HG03060 (cell line): ENCODE measurements around the gene GCHFR.

Experiments
- ATAC-seq: cut with Tn5 transposase; IDR thresholded peaks from one replicate; pipeline ENCODE4 v1.9.1; 2021; ENCODE audit warnings: low read depth, moderate number of reproducible peaks; ENCODE audit not compliant: unreplicated experiment

Gene GCHFR

GRCh38 chr15:40807888-40808461, 44.1 kb downstream of the GCHFR start:
- ATAC-seq: no peak

DNA sequence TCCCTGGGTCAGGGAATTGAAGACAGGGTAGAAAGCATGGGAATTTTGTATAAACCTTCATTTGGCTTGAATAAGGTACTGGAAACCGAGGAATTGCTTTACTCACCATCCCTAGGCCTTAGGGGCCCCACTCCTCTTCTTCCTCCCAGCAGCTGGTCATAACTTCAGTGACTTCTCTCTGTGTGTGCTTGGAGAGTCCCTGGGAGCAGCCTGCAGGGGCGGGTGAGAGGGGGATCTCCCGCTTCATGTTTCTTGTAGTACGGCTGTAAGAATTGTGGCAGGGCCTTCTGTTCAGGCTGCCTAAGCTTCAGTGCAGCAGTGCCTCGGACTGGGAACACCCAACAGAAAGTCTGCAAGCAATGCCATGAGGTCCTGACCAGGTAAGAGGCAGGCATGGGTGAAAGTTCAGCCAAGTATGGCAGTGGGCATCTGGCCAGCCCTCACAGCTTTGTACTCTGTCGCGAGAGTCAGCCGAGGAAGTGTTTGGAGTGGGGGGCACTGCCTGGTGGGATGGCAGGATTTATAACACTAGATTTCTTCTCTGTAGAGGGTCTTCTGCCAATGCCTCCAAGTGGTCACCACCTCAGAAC, 45.1 kb downstream of the GCHFR start:
- no peak for ATAC-seq

GRCh38 chr15:40812721-40813425, 49.0 kb downstream of the GCHFR start:
- no peak for ATAC-seq

DNA sequence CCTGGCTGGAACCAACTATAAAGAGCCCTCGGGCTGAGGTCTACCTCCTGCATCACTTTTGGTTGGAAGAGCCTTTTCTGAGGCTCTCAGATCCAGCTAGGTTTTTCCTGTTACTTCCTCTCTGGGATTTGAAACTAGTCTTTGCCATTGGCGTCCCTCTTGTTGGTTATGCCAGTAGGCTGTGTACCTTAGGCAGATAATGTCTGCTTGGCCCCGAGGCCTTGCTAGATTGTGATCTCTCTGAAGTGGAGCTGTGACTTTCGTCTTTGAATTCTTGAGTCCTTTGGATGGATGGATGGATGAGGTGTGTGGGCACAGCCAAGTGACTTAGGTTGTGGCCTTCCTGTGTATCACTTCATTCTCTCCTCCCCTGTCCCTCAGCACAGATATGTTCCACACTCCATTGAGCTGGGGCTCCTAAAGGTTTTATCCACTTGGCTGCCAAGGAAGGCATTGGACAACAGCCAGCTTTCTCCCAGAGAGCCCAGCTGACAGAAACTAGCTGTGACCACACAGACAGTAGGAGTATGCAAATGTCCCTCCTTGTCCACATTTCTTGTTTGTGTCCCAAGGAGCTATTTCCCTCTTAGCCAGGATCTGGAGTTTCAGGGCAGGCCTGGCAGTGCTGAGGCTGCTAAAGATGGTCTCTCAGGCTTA, 51.3 kb downstream of the GCHFR start:
- ATAC-seq: no peak
